DMS53 treated with DMSO at 0.1 percent for 48 hours (cell line): ENCODE data around the gene POLR3K.
"Not testable (repeated sequence)": the region's sequence is repeated elsewhere in the genome, so short reads cannot be mapped to it uniquely, and the experiment has no call there.

Experiments used
- DNase-seq: peaks from one replicate; lab custom pipeline; 2025; ENCODE audit not compliant: unreplicated experiment; lab: John Stamatoyannopoulos, UW

POLR3K gene

DNA sequence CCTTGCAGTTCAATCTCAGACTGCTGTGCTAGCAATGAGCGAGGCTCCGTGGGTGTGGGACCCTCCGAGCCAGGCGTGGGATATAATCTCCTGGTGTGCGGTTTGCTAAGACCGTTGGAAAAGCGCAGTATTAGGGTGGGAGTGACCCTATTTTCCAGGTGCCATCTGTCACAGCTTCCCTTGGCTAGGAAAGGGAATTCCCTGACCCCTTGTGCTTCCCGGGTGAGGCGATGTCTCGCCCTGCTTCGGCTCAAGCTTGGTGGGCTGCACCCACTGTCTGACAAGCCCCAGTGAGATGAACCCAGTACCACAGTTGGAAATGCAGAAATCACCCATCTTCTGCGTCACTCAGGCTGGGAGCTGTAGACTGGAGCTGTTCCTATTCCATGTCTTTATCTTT lies 32.5 kb downstream of the POLR3K start:
- not testable (repeated sequence) for DNase-seq

DNA sequence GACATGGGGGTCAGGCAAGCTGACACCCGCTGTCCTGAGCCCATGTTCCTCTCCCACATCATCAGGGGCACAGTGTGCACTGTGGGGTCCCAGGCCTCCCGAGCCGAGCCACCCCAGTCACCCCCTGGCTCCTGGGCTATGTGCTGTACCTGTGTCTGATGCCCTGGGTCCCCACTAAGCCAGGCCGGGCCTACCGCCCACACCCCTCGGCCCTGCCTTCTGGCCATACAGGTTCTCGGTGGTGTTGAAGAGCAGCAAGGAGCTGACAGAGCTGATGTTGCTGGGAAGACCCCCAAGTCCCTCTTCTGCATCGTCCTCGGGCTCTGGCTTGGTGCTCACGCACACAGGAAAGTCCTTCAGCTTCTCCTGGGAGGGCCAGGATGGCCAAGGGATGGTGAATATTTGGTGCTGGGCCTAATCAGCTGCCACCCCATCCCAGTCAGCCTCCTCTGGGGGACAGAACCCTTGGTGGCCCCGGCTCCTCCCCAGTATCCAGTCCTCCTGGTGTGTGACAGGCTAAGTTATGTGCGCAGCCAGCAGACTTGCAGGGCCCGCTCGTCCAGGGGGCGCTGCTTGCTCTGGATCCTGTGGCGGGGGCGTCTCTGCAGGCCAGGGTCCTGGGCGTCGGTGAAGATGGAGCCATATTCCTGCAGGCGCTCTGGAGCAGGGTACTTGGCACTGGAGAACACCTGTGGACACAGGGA lies 36.2 kb downstream of the POLR3K start:
- DNase-seq, result not testable (repeated sequence)

- peak; percentile 57 for DNase-seq
Measured at GRCh38 chr16:10772-11171, 42.6 kb downstream of the POLR3K start.

DNA sequence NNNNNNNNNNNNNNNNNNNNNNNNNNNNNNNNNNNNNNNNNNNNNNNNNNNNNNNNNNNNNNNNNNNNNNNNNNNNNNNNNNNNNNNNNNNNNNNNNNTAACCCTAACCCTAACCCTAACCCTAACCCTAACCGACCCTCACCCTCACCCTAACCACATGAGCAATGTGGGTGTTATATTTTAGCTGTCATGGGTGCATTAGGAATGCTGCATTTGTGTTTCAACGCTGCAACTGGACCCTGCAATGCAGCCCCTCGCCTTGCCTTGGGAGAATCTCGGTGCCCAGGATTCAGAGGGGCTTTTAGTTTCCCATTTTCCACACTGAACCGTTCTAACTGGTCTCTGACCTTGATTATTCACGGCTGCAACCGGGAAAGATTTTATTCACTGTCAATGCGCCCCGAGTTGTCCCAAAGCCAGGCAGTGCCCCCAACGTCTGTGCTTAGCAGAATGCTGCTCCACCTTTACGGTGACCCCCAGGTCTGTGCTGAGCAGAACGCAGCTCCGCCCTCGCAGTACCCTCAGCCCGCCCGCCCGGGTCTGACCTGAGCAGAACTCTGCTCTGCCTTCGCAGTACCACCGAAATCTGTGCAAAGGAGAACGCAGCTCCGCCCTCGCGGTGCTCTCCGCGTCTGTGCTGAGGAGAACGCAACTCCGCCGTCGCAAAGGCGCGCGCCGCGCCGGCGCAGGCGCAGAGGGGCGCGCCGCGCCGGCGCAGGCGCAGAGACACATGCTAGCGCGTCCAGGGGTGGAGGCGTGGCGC lies 43.3 kb downstream of the POLR3K start:
- no peak for DNase-seq
